GM23338 (cell line): ENCODE measurements around the gene MCRIP1. TPM values are rescaled to one million over a fixed set of nuclear protein-coding genes. Genes with fewer than 3 reads are reported as not detected.
A peak's percentile ranks its signal among the peaks of the same experiment; 100 is the strongest.

Experiments
- ATAC-seq: fragments of 200-7000 bp; cut with Tn5 transposase; 3 replicates; pipeline ENCODE4 v1.9.1; 2020
- DNase-seq: peaks from one replicate; pipeline ENCODE4 v3.0.0-alpha.2; 2015; ENCODE audit warnings: low spot score
- H2AFZ ChIP-seq: fragments of 200-600 bp; sonication (generic); 2 replicates; pipeline ENCODE4 v1.8.0; 2016; ENCODE audit warnings: antibody characterized with exemption, mild to moderate bottlenecking, moderate library complexity
- H3F3A ChIP-seq: fragments of 200-600 bp; sonication (generic); replicated peaks from 2 replicates; pipeline ENCODE4 v1.8.0; 2017; ENCODE audit warnings: antibody characterized with exemption, mixed run types, low read depth
- H3K27ac ChIP-seq: fragments of 200-600 bp; sonication (generic); 2 replicates; pipeline ENCODE4 v1.6.1; 2016; ENCODE audit warnings: low read depth
- H3K27me3 ChIP-seq: fragments of 200-600 bp; sonication (generic); 2 replicates; pipeline ENCODE4 v1.8.0; 2016; ENCODE audit warnings: mild to moderate bottlenecking, mixed run types, moderate library complexity; ENCODE audit not compliant: insufficient read depth
- H3K36me3 ChIP-seq: fragments of 200-600 bp; sonication (generic); 2 replicates; pipeline ENCODE4 v1.8.0; 2016; ENCODE audit warnings: mild to moderate bottlenecking; ENCODE audit not compliant: insufficient read depth
- H3K4me1 ChIP-seq: fragments of 200-600 bp; sonication (generic); 2 replicates; pipeline ENCODE4 v1.8.0; 2016; ENCODE audit warnings: mild to moderate bottlenecking, moderate library complexity; ENCODE audit not compliant: insufficient read depth
- H3K4me2 ChIP-seq: fragments of 200-600 bp; sonication (generic); 2 replicates; pipeline ENCODE4 v1.7.1; 2017; ENCODE audit warnings: mixed run types
- H3K4me3 ChIP-seq: fragments of 200-600 bp; sonication (generic); 2 replicates; pipeline ENCODE4 v1.6.1; 2016; ENCODE audit warnings: mixed run types
- H3K79me2 ChIP-seq: fragments of 200-600 bp; sonication (generic); replicated peaks from 2 replicates; pipeline ENCODE4 v1.8.0; 2017; ENCODE audit warnings: mild to moderate bottlenecking; ENCODE audit not compliant: insufficient read depth
- H3K9me2 ChIP-seq: fragments of 200-600 bp; sonication (generic); 2 replicates; pipeline ENCODE4 v1.8.0; 2017; ENCODE audit not compliant: insufficient read depth
- H4K20me1 ChIP-seq: fragments of 200-600 bp; sonication (generic); replicated peaks from 2 replicates; pipeline ENCODE4 v1.8.0; 2017; ENCODE audit warnings: mild to moderate bottlenecking; ENCODE audit not compliant: insufficient read depth
- H3K27ac Mint-ChIP-seq: 2 replicates; pipeline ENCODE4 v1.8.0; 2020; ENCODE audit warnings: inconsistent platforms, mild to moderate bottlenecking, moderate library complexity, mixed read lengths
- H3K27me3 Mint-ChIP-seq: 3 replicates; pipeline ENCODE4 v1.8.0; 2022; ENCODE audit warnings: low read depth, mild to moderate bottlenecking, moderate library complexity, mixed read lengths, inconsistent platforms; ENCODE audit not compliant: insufficient read depth, poor library complexity
- H3K36me3 Mint-ChIP-seq: 3 replicates; pipeline ENCODE4 v1.8.0; 2021; ENCODE audit warnings: low read depth, mild to moderate bottlenecking, inconsistent platforms, moderate library complexity, mixed read lengths
- H3K4me1 Mint-ChIP-seq: 3 replicates; pipeline ENCODE4 v1.8.0; 2020; ENCODE audit warnings: mild to moderate bottlenecking, inconsistent platforms, mixed read lengths
- H3K4me3 Mint-ChIP-seq: 3 replicates; pipeline ENCODE4 v1.8.0; 2021; ENCODE audit warnings: moderate library complexity, mild to moderate bottlenecking, inconsistent platforms, mixed read lengths
- H3K9me3 Mint-ChIP-seq: 3 replicates; pipeline ENCODE4 v1.8.0; 2020; ENCODE audit warnings: moderate library complexity, mild to moderate bottlenecking, inconsistent platforms, mixed read lengths
- ZNF462 ChIP-seq: fragments of 250-450 bp; sonication (Bioruptor Pico); IDR thresholded peaks from 2 replicates; pipeline ENCODE4 v1.5.0; 2020; ENCODE audit warnings: mild to moderate bottlenecking, moderate library complexity
- polyA plus RNA-seq: library from polyadenylated mRNA; unstranded; fragments of >200 nt; fragmentation: Nextera tagmentation; extraction: Ambion mirVana; gene quantifications from 2 replicates; pipeline ENCODE4 v1.2.1, GENCODE V29; 2016
- total RNA-seq: library from RNA; depleted of rRNA; stranded (reverse); fragments of >200 nt; shearing (Covaris generic); gene quantifications from 2 replicates; pipeline ENCODE4 v1.2.3, GENCODE V29; 2014
- TF ChIP-seq, protein P1 (sequence below): IDR thresholded peaks from one replicate; pipeline ENCODE4 v1.6.1; 2018; ENCODE audit warnings: antibody characterized with exemption; ENCODE audit not compliant: unreplicated experiment
- TF ChIP-seq, protein P2 (sequence below), 2 experiments: fragments of 200-600 bp in 1 of 2; sonication (generic) in 1 of 2; conservative IDR thresholded peaks; 2 replicates each; pipeline versions ENCODE4 v1.5.1 to v1.6.1; 2016 to 2017; ENCODE audit warnings: antibody characterized with exemption in 2 of 2, low read depth in 2 of 2, mild to moderate bottlenecking in 2 of 2, moderate library complexity in 1 of 2

MCRIP1 gene
- total and polyA plus RNA-seq, 2 experiments from 2014 or later, result 85.2 to 101 TPM

DNA sequence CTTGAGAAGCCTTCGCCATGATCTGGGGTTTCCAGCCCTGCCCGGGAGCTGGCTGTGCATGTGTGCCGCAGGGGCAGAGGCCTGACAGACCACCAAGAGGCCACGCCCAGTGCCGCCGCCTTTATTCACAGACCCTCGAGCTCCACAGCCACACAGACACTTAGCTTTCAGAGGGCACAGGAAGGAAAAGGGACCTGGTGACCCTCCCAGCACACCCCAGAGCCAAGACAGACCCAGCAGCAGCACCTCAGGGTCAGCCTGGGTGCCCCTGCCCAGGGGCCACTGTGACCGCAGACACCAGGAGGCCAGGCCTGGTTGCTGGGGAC is 10.8 kb downstream of the MCRIP1 start (continued):
- TF ChIP-seq, protein P1, sequence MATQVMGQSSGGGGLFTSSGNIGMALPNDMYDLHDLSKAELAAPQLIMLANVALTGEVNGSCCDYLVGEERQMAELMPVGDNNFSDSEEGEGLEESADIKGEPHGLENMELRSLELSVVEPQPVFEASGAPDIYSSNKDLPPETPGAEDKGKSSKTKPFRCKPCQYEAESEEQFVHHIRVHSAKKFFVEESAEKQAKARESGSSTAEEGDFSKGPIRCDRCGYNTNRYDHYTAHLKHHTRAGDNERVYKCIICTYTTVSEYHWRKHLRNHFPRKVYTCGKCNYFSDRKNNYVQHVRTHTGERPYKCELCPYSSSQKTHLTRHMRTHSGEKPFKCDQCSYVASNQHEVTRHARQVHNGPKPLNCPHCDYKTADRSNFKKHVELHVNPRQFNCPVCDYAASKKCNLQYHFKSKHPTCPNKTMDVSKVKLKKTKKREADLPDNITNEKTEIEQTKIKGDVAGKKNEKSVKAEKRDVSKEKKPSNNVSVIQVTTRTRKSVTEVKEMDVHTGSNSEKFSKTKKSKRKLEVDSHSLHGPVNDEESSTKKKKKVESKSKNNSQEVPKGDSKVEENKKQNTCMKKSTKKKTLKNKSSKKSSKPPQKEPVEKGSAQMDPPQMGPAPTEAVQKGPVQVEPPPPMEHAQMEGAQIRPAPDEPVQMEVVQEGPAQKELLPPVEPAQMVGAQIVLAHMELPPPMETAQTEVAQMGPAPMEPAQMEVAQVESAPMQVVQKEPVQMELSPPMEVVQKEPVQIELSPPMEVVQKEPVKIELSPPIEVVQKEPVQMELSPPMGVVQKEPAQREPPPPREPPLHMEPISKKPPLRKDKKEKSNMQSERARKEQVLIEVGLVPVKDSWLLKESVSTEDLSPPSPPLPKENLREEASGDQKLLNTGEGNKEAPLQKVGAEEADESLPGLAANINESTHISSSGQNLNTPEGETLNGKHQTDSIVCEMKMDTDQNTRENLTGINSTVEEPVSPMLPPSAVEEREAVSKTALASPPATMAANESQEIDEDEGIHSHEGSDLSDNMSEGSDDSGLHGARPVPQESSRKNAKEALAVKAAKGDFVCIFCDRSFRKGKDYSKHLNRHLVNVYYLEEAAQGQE, result no peak
- no peak for TF ChIP-seq ZNF462 (CRISPR knock-in tag)

DNA sequence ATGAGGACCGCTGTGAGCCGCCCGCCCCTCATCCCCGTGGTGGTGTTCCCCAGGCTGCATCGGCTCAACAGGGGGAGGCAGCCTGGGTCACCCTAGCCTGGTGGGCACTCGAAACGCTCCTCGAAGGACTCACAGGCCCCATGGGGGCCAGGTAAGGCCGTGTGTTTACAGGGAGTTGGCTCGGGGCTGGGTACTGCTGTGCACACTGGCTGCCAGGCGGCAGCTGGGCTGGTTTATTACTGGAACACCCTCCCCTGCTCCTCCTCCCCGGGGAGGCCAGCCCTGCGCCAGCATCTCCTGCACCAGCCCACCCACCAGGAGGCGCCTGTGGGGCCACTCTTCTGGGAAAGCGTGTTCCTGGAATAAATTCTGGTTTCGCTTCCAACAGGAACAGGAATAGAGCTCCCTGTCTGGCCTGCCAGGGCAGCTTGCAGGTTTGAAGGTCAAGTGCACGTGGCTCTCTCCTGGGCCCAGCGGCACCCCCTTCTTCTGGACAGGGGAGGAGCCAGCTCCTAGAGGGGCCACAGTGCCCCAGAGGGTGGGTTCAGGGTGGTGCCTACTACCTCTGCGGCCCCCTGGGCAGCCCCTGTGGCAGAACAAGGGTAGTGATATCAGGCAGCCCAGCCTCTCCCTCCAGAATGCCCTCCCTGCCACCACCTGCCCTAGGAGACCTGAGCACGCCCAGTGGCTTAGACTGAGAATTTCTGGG is 11.3 kb downstream of the MCRIP1 start:
- no peaks in the 10 kb centered on the region for H3K36me3 ChIP-seq

More for the DNA sequence above, 11.3 kb downstream of the MCRIP1 start:
- Histone ChIP-seq H4K20me1 (no peaks in the 10 kb centered on the region), H3K4me1 (peaks cover 5% of the 10 kb centered on the region), H3K79me2 (no peaks in the 10 kb centered on the region), H3K27ac (no peak overlapping the region), H3K27me3 (no peaks in the 10 kb centered on the region), H3F3A (0 out of 2 replicates have a peak, but pooled peaks cover 6% of the 10 kb centered on the region), H3K4me3 (no peak overlapping the region), H3K4me2 (no peak overlapping the region), H3K9me2 (no peaks in the 10 kb centered on the region), H2AFZ (no peak overlapping the region)
- TF ChIP-seq, protein P1, result no peak
- TF ChIP-seq, protein P2, sequence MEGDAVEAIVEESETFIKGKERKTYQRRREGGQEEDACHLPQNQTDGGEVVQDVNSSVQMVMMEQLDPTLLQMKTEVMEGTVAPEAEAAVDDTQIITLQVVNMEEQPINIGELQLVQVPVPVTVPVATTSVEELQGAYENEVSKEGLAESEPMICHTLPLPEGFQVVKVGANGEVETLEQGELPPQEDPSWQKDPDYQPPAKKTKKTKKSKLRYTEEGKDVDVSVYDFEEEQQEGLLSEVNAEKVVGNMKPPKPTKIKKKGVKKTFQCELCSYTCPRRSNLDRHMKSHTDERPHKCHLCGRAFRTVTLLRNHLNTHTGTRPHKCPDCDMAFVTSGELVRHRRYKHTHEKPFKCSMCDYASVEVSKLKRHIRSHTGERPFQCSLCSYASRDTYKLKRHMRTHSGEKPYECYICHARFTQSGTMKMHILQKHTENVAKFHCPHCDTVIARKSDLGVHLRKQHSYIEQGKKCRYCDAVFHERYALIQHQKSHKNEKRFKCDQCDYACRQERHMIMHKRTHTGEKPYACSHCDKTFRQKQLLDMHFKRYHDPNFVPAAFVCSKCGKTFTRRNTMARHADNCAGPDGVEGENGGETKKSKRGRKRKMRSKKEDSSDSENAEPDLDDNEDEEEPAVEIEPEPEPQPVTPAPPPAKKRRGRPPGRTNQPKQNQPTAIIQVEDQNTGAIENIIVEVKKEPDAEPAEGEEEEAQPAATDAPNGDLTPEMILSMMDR (conservative IDR thresholded peaks at IDR 0.05; ENCODE audit: low read depth in 2 of 2), result peak; percentile 59 to 64
- peaks cover 5% of the 10 kb centered on the region for H3K27me3 Mint-ChIP-seq
- H3K36me3 Mint-ChIP-seq, result no peaks in the 10 kb centered on the region
- H3K9me3 Mint-ChIP-seq, result no peaks in the 10 kb centered on the region
- ATAC-seq (peak; percentile 37), DNase-seq (peak; percentile 77)
- H3K4me1 Mint-ChIP-seq, result peaks cover 8% of the 10 kb centered on the region
- H3K4me3 Mint-ChIP-seq, result no peak overlapping the region
- no peak overlapping the region for H3K27ac Mint-ChIP-seq
